Esophagus squamous epithelium (tissue), 5 donors: ENCODE results near the gene R3HDML. TPM values are rescaled to one million over a fixed set of nuclear protein-coding genes. Genes with fewer than 3 reads are reported as not detected.

Experiments used
- DNase-seq: peaks from one replicate; lab custom pipeline; 2025; lab: John Stamatoyannopoulos, UW
- H3K27ac ChIP-seq, 4 donors: fragments of 200-600 bp; sonication (generic); one replicate each; pipeline ENCODE4 v1.5.1; 2016 to 2019; ENCODE audit warnings: mild to moderate bottlenecking in 1 of 4
- H3K27me3 ChIP-seq, 4 donors: fragments of 200-600 bp; sonication (generic); 1 replicate in 3 of 4; 2 replicates in 1 of 4; pipeline versions ENCODE4 v1.5.1 to v1.6.0; 2017 to 2021; ENCODE audit warnings: antibody characterized with exemption in 1 of 4
- H3K36me3 ChIP-seq, 3 donors: fragments of 200-600 bp; sonication (generic); one replicate each; pipeline ENCODE4 v1.5.1; 2016 to 2019
- H3K4me1 ChIP-seq, 3 donors: fragments of 200-600 bp; sonication (generic); one replicate each; pipeline ENCODE4 v1.5.1; 2017 to 2019
- H3K4me3 ChIP-seq, 4 donors: fragments of 200-600 bp; sonication (generic); 1 replicate in 3 of 4; 2 replicates in 1 of 4; pipeline ENCODE4 v1.5.1; 2016 to 2019; ENCODE audit warnings: mild to moderate bottlenecking in 2 of 4, moderate library complexity in 1 of 4
- H3K9me3 ChIP-seq, 3 donors: fragments of 200-600 bp; sonication (generic); one replicate each; pipeline ENCODE4 v1.5.1; 2016 to 2019
- POLR2A ChIP-seq, 4 donors: fragments of 450-650 bp; IDR thresholded peaks; one replicate each; pipeline ENCODE4 v1.6.1; 2017; ENCODE audit warnings: antibody characterized with exemption in 4 of 4, mild to moderate bottlenecking in 4 of 4, moderate library complexity in 3 of 4
- WGBS, 2 donors: methylation state at CpG; one replicate each; pipeline ENCODE4 v1.1.5; 2018; 5-methylcytosine and 5-hydroxymethylcytosine counted together
- intact Hi-C: fragments of 100-400 bp; cut with DNase I; formaldehyde crosslinking; loops from one replicate; pipeline ENCODE4 v1.15.0; 2022
- total RNA-seq, 4 donors: library from RNA; depleted of rRNA; stranded (reverse); fragments of >200 nt; gene quantifications; one replicate each; pipeline ENCODE4 v1.1.0, GENCODE V29; 2016
- TF ChIP-seq, protein P1 (sequence below), 6 experiments: fragments of 450-650 bp in 4 of 6; fragments of 200-600 bp in 2 of 6; sonication (generic) in 2 of 6; IDR thresholded peaks; one replicate each; pipeline ENCODE4 v1.5.1; 2016 to 2019; ENCODE audit warnings: antibody characterized with exemption in 6 of 6, mild to moderate bottlenecking in 4 of 6, moderate library complexity in 4 of 6
- donor health status: DM: yes; HTN: yes; CAD: no.

The R3HDML gene
- total RNA-seq, 4 donors from 2014 or later: not detected

DNA sequence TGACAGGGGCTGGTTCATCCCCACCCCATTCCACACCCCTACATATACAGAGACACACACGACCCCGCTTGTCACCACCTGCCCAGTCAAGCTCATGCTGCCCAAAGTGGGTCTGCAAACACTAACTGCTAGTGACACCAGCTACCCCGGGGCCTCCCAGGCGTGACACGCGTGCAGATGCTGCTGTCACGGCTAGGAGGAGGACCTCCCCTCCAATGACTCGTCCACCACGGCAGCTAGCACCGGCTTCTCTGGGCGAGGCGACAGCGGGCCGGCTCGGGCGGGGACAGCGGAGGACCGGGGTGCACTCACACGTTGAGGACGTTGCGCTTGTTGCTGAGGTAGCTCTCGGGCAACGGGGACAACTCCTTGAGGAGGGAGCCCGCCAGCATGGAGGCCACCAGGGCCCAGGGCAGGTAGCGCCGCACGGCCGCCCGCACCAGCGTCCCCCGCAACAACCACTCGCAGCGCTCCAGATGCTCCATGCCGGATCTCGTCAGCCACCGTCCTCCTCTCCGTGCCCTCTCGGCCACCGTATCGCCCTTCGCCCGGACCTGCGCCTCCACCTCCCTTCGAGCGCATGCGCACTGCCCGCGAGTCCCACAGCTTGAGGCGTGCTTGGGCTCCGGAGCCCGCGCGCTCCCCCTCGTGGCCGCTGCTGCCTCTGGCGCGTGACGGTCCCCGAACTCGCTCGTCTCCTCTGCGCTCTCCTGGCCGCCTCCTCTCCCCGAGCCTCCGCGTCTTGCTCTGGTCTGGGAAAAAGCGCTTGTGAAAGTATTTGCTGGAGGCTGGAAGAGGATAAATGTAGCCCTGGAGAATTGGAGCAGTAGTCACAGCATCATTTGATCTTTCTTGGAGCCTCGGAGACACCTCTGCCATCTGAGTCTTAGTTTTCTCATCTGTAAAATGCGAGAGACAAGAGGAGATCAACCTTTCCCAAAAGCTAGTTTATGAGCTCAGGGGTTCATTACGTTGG, 25.9 kb upstream of the R3HDML start, which contains the start of gene FITM2:
Gene FITM2 (minus strand): TSS at position 539 of the 976 bp plus-strand sequence. CDS start 54 bp downstream, at position 485.
- intact Hi-C loops: loop anchor here (2.0 to 10.0 kb wide), 2 partner anchors 92 to 196 kb away; no protein-coding TSS in a partner anchor

DNA sequence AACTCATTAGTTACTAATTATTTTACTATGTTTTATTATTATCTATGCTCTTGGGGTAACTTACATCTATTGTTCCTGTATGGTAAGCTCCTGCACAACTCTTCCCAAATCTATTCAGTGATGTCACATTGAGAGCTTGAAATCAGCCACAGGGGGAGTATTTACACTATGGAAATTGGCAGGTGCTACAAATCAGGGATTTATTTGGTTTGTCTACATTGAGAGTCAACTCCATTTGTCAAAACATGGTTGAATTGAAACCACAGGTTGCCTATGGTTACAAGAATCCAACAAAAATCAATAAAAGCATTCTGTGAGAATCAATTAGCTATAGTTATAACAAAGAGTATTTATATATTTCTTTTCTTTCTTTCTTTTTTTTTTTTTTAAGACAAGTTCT, 22.0 kb upstream of the R3HDML start:
- peaks cover 9 to 15% (median 10%) of the 10 kb centered on the region in 3 donors for H3K4me1 ChIP-seq
- no peak overlapping the region for H3K4me3 ChIP-seq
- no peaks in the 10 kb centered on the region for H3K9me3 ChIP-seq
- H3K27me3 ChIP-seq: peaks cover 0 to 3% (median 0%) of the 10 kb centered on the region in 4 donors
- no peak for DNase-seq
- no peak overlapping the region for H3K27ac ChIP-seq
- no peaks in the 10 kb centered on the region for H3K36me3 ChIP-seq
- no peak for TF ChIP-seq POLR2A (IDR thresholded peaks at IDR 0.05)
- TF ChIP-seq, protein P1, sequence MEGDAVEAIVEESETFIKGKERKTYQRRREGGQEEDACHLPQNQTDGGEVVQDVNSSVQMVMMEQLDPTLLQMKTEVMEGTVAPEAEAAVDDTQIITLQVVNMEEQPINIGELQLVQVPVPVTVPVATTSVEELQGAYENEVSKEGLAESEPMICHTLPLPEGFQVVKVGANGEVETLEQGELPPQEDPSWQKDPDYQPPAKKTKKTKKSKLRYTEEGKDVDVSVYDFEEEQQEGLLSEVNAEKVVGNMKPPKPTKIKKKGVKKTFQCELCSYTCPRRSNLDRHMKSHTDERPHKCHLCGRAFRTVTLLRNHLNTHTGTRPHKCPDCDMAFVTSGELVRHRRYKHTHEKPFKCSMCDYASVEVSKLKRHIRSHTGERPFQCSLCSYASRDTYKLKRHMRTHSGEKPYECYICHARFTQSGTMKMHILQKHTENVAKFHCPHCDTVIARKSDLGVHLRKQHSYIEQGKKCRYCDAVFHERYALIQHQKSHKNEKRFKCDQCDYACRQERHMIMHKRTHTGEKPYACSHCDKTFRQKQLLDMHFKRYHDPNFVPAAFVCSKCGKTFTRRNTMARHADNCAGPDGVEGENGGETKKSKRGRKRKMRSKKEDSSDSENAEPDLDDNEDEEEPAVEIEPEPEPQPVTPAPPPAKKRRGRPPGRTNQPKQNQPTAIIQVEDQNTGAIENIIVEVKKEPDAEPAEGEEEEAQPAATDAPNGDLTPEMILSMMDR (IDR thresholded peaks at IDR 0.05): no peak
- intact Hi-C loops: loop anchor here (10.0 kb wide), 1 partner anchor 200 kb away; no protein-coding TSS in a partner anchor

More for the DNA sequence above, 25.9 kb upstream of the R3HDML start, which contains the start of gene FITM2:
- Histone ChIP-seq H3K4me3 (peak within 1 kb of the TSS; percentile 72 to 82 (median 78)), H3K36me3 (peaks cover 0 to 13% (median 0%) of the 10 kb centered on the region in 3 donors), H3K27ac (peak within 1 kb of the TSS; percentile 70 to 83 (median 78)), H3K9me3 (no peaks in the 10 kb centered on the region), H3K27me3 (no peaks in the 10 kb centered on the region), H3K4me1 (peaks cover 14 to 27% (median 17%) of the 10 kb centered on the region in 3 donors)
- TF ChIP-seq, protein P1 (IDR thresholded peaks at IDR 0.05): peak; percentile 89 to 99 (median 93)
- TF ChIP-seq POLR2A (IDR thresholded peaks at IDR 0.05): peak in 2 of 4 donors; percentile 44 to 63
- WGBS, 2 donors: 2 to 5% methylated on average over 8 to 23 of the region's 70 CpGs
- DNase-seq: peak; percentile 91

DNA sequence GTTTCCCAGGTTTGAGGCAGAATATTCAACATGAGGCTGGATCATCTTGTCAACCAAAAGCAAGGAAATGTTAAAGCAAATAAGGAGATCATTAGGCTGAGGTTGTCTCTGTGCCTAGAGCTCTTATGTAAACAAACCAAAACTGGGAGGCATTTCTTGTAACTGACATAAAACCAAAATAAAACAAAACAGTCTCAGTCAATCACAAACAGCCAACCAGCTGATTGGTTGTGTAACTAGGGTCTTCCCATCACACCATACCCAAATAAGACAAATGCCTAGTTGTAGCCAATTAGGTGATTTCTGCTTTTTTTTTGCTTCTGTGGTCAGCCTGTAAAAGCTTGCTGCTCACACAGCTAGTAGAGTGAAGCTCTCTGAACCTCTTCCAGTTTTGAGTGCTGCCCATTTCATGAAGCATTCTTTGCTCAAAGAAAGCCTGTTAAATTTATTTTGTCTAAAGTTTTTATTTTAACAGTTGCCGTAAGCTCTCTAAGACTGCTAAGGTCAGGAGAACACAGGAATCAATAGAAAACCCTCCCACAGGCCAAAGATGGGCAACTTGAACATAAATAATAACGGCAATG, 16.9 kb upstream of the R3HDML start:
- no peak for TF ChIP-seq POLR2A (IDR thresholded peaks at IDR 0.05)
- TF ChIP-seq, protein P1 (IDR thresholded peaks at IDR 0.05): no peak
- intact Hi-C loops: loop anchor here (10.0 kb wide), 1 partner anchor 205 kb away; no protein-coding TSS in a partner anchor
- WGBS, 2 donors: 76 to 78% methylated on average over 2 of the region's 2 CpGs

DNA sequence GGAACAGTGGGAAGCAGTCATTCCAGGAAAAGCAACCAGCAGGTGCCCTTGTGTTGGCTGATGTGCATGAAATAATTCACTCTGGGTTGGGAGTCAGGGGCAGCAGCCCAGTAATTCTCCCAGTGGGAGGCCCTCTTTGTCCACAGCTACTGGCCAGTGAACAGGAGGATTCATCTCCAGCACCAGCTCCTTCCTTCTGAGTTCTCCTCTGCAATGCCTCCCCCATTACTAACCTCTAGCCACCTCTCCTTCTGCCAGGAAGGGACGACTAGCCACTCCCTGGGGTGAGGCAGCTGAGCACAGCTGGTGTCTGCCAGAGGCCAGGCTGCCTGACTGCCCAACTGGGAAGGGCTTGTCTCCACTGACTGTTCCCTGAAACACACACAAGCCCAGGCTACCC, 12.5 kb upstream of the R3HDML start:
- Histone ChIP-seq H3K4me3 (no peak overlapping the region), H3K4me1 (peaks cover 5 to 9% (median 7%) of the 10 kb centered on the region in 3 donors), H3K9me3 (no peaks in the 10 kb centered on the region), H3K27ac (no peak overlapping the region), H3K36me3 (no peaks in the 10 kb centered on the region), H3K27me3 (peaks cover 0 to 43% (median 0%) of the 10 kb centered on the region in 4 donors)
- intact Hi-C loops: no loop called here
- no peak for DNase-seq
- WGBS, 2 donors: no CpG with 5 or more reads among the region's 1 CpG
- TF ChIP-seq, protein P1 (IDR thresholded peaks at IDR 0.05): no peak
- no peak for TF ChIP-seq POLR2A (IDR thresholded peaks at IDR 0.05)

More for the DNA sequence above, 16.9 kb upstream of the R3HDML start:
- H3K27ac ChIP-seq: no peak overlapping the region
- no peaks in the 10 kb centered on the region for H3K9me3 ChIP-seq
- H3K4me1 ChIP-seq: no peaks in the 10 kb centered on the region
- no peak overlapping the region for H3K4me3 ChIP-seq
- no peaks in the 10 kb centered on the region for H3K36me3 ChIP-seq
- H3K27me3 ChIP-seq: peaks cover 0 to 8% (median 0%) of the 10 kb centered on the region in 4 donors
- DNase-seq: no peak
